HUES48 (cell line): Measurements from ENCODE around the gene RAPGEFL1.

Experiments
- H3K27ac ChIP-seq: one replicate; pipeline ENCODE4 v1.7.0; 2013; ENCODE audit warnings: low read depth, low read length, inconsistent platforms
- H3K27me3 ChIP-seq: 2 replicates; pipeline ENCODE4 v1.6.1; 2013; ENCODE audit warnings: mild to moderate bottlenecking, low read length; ENCODE audit not compliant: control insufficient read depth, insufficient read depth
- H3K36me3 ChIP-seq: 2 replicates; pipeline ENCODE4 v1.6.1; 2013; ENCODE audit warnings: low read length; ENCODE audit not compliant: control insufficient read depth, insufficient read depth
- H3K4me1 ChIP-seq: 2 replicates; pipeline ENCODE4 v1.6.1; 2013; ENCODE audit warnings: mild to moderate bottlenecking, low read length; ENCODE audit not compliant: control insufficient read depth, insufficient read depth
- H3K4me3 ChIP-seq: 2 replicates; pipeline ENCODE4 v1.5.1; 2013; ENCODE audit warnings: mild to moderate bottlenecking, low read depth, low read length
- H3K9ac ChIP-seq: 2 replicates; pipeline ENCODE4 v1.6.1; 2013; ENCODE audit warnings: mild to moderate bottlenecking, low read depth, low read length, moderate library complexity
- H3K9me3 ChIP-seq: 2 replicates; pipeline ENCODE4 v1.6.1; 2013; ENCODE audit warnings: low read length; ENCODE audit not compliant: control insufficient read depth, insufficient read depth

RAPGEFL1 gene

DNA sequence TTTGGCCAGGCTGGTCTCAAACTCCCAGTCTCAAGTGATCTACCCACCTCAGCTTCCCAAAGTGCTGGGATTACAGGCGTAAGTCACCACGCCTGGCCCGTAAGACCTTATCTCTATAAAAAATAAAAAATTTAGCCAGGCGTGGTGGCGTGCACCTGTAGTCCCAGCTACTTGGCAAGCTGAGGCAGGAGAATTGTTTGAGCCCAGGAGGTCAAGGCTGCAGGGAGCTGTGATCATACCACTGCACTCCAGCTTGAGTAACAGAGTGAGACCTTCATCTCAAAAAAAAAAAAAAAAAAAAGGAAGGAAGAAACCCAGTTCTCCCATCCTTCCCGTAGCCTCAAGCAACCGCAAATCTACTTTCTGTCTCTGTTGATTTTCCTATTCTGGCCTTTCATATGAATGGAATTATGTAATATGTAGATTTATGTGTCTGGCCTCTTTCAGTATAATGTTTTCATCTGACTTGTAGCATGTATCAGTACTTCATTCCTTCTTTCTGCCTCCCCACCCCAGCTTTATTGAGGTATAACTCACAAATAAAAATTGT is 25.8 kb upstream of the RAPGEFL1 start:
- peaks cover 94% of the 10 kb centered on the region for H3K36me3 ChIP-seq
- no peak overlapping the region for H3K9ac ChIP-seq
- no peaks in the 10 kb centered on the region for H3K27me3 ChIP-seq
- H3K9me3 ChIP-seq = no peaks in the 10 kb centered on the region
- no peak overlapping the region for H3K27ac ChIP-seq
- no peaks in the 10 kb centered on the region for H3K4me1 ChIP-seq
- no peak overlapping the region for H3K4me3 ChIP-seq

DNA sequence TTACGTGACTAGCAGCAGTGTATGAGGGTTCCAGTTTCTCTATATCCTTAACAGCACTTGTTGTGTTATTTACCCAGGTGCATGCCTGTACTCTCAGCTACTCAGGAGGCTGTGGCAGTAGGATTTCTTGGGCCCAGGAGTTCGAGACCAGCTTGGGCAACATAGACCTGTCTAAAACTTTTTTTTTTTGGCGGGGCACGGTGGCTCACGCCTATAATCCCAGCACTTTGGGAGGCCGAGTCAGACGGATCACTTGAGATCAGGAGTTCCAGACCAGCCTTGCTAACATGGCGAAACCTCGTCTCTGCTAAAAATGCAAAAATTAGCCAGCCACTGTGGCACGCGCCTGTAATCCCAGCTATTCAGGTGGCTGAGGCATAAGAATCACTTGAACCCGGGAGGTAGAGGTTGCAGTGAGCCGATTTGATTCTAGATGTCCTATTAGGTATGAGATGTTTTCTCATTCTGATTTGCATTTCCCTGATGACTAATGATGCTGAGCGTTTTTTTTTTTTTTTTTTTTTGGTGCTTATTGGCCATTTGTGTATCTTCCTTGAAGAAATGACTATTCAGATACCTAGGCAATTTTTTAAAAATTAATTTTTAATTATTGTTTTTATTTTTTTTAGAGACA is 23.6 kb upstream of the RAPGEFL1 start:
- Histone ChIP-seq H3K27me3 (no peaks in the 10 kb centered on the region), H3K9me3 (no peaks in the 10 kb centered on the region), H3K9ac (no peak overlapping the region), H3K4me1 (no peaks in the 10 kb centered on the region), H3K4me3 (no peak overlapping the region), H3K27ac (no peak overlapping the region), H3K36me3 (peaks cover 82% of the 10 kb centered on the region)

- Histone ChIP-seq H3K36me3 (peaks cover 79% of the 10 kb centered on the region), H3K27ac (no peak overlapping the region), H3K9ac (no peak overlapping the region), H3K4me1 (no peaks in the 10 kb centered on the region), H3K9me3 (no peaks in the 10 kb centered on the region), H3K27me3 (no peaks in the 10 kb centered on the region), H3K4me3 (no peak overlapping the region)
Observed at GRCh38 chr17:40157973-40158372, 19.3 kb upstream of the RAPGEFL1 start.

GRCh38 chr17:40158438-40159013 is 18.7 kb upstream of the RAPGEFL1 start:
- H3K27me3 ChIP-seq = no peaks in the 10 kb centered on the region
- H3K36me3 ChIP-seq = peaks cover 79% of the 10 kb centered on the region
- no peak overlapping the region for H3K4me3 ChIP-seq
- H3K4me1 ChIP-seq = no peaks in the 10 kb centered on the region
- H3K9ac ChIP-seq = no peak overlapping the region
- no peaks in the 10 kb centered on the region for H3K9me3 ChIP-seq
- no peak overlapping the region for H3K27ac ChIP-seq

GRCh38 chr17:40159456-40159855 is 17.8 kb upstream of the RAPGEFL1 start:
- Histone ChIP-seq H3K27ac (no peak overlapping the region), H3K36me3 (peaks cover 79% of the 10 kb centered on the region), H3K9ac (no peak overlapping the region), H3K4me3 (no peak overlapping the region), H3K9me3 (no peaks in the 10 kb centered on the region), H3K4me1 (no peaks in the 10 kb centered on the region), H3K27me3 (no peaks in the 10 kb centered on the region)

GRCh38 chr17:40167685-40168261 is 9.5 kb upstream of the RAPGEFL1 start:
- H3K4me1 ChIP-seq = peaks cover 6% of the 10 kb centered on the region; the same call in 1 of the 2 replicates
- H3K36me3 ChIP-seq = peaks cover 95% of the 10 kb centered on the region
- H3K27me3 ChIP-seq = no peaks in the 10 kb centered on the region
- H3K27ac ChIP-seq = peak overlapping the region; percentile 63
- no peak overlapping the region for H3K9ac ChIP-seq
- no peak overlapping the region for H3K4me3 ChIP-seq
- no peaks in the 10 kb centered on the region for H3K9me3 ChIP-seq

DNA sequence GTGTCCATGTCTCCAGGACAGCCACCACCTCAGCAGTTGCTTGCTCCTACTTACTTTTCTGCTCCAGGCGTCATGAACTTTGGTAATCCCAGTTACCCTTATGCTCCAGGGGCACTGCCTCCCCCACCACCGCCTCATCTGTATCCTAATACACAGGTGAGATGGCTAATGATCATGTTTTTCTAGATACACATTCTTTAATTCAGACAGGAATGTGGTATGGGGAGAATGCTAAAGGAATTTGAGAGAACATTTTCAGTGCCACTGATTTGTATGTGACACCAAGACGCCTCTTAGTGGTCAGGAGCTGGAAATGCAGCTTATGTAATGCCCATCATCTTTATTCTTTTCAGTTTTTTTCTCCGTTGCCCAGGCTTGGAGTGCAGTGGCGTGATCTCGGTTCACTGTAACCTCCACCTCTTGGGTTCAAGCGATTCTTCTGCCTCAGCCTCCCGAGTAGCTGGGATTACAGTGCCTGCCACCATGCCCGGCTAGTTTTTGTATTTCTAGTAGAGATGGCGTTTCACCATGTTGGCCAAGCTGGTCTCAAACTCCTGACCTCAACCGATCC is 8.9 kb upstream of the RAPGEFL1 start:
- no peak overlapping the region for H3K9ac ChIP-seq
- H3K36me3 ChIP-seq = peaks cover 92% of the 10 kb centered on the region

DNA sequence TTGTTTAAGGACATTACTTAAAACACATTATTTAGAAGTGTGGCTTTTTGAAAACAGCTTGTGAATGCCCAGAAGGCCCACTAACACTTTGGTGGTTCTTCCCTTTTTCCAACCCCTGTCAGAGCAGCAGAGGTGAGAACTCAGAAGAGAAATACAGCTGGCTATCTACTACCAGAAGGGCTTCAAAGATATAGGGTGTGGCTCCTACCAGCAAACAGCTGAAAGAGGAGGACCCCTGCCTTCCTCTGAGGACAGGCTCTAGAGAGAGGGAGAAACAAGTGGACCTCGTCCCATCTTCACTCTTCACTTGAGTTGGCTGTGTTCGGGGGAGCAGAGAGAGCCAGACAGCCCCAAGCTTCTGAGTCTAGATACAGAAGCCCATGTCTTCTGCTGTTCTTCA is 6.9 kb upstream of the RAPGEFL1 start:
- Histone ChIP-seq H3K9ac (no peak overlapping the region), H3K9me3 (no peaks in the 10 kb centered on the region), H3K36me3 (peaks cover 90% of the 10 kb centered on the region), H3K27ac (no peak overlapping the region), H3K27me3 (no peaks in the 10 kb centered on the region), H3K4me1 (peaks cover 6% of the 10 kb centered on the region; the same call in 1 of the 2 replicates), H3K4me3 (no peak overlapping the region)

More for the DNA sequence above, 8.9 kb upstream of the RAPGEFL1 start:
- H3K4me3 ChIP-seq = no peak overlapping the region
- peak overlapping the region; percentile 63 for H3K27ac ChIP-seq
- H3K9me3 ChIP-seq = no peaks in the 10 kb centered on the region
- no peaks in the 10 kb centered on the region for H3K27me3 ChIP-seq
- H3K4me1 ChIP-seq = peaks cover 6% of the 10 kb centered on the region; the same call in 1 of the 2 replicates

DNA sequence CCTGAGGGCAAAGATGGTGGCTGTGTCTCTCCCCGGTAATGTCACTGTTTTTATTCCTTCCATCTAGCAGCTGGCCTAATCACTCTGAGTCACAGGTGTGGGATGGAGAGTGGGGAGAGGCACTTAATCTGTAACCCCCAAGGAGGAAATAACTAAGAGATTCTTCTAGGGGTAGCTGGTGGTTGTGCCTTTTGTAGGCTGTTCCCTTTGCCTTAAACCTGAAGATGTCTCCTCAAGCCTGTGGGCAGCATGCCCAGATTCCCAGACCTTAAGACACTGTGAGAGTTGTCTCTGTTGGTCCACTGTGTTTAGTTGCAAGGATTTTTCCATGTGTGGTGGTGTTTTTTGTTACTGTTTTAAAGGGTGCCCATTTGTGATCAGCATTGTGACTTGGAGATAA is 5.5 kb upstream of the RAPGEFL1 start:
- H3K36me3 ChIP-seq = peaks cover 83% of the 10 kb centered on the region
- no peak overlapping the region for H3K27ac ChIP-seq
- no peaks in the 10 kb centered on the region for H3K9me3 ChIP-seq
- peaks cover 9% of the 10 kb centered on the region for H3K4me1 ChIP-seq
- H3K27me3 ChIP-seq = no peaks in the 10 kb centered on the region
- no peak overlapping the region for H3K9ac ChIP-seq
- H3K4me3 ChIP-seq = no peak overlapping the region

DNA sequence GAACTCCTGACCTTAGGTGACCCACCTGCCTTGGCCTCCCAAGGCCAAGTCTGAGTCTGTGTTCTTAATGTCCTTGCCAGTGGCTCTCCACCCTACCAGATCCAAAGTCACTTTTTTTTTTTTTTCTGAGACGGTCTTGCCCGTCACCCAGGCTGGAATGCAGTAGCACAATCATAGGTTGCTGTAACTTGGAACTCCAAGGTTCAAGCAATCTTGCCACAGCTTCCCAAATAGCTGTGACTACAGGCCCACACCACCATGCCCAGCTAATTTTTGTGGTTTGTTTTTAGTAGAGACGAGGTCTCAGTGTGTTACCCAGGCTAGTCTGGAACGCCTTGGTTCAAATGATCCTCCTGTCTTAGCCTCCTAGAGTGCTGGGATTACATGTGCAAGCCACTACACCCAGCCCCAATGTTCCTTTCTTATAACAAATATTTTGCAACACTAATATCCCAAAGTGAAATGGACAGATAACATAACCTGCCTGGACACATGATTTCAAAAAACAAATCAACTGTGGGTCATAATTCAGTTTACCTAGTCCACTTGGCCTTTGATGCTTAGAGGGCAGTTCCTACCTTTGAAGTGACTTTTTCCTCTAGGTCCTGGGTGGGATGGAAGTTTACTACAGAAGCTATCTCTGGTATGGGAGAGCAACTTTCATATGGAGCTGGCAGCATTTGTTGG is 4.0 kb upstream of the RAPGEFL1 start:
- no peaks in the 10 kb centered on the region for H3K9me3 ChIP-seq
- H3K27me3 ChIP-seq = no peaks in the 10 kb centered on the region
- H3K4me3 ChIP-seq = no peak overlapping the region
- peaks cover 69% of the 10 kb centered on the region for H3K36me3 ChIP-seq
- peaks cover 8% of the 10 kb centered on the region; the same call in 1 of the 2 replicates for H3K4me1 ChIP-seq
- no peak overlapping the region for H3K27ac ChIP-seq
- H3K9ac ChIP-seq = no peak overlapping the region
